Lower lobe of right lung (tissue), 2 donors: ENCODE measurements around the gene PAX7. TPM values are rescaled to one million over a fixed set of nuclear protein-coding genes. Genes with fewer than 3 reads are reported as not detected.

Source experiments
- ATAC-seq, 2 donors: fragments of 200-7000 bp; cut with Tn5 transposase; one replicate each; pipeline ENCODE4 v1.9.1; 2020 to 2022; ENCODE audit warnings: mild to moderate bottlenecking in 2 of 2, moderate library complexity in 2 of 2
- DNase-seq: peaks from one replicate; pipeline ENCODE4 v3.0.0-alpha.2; 2020
- H3K27ac ChIP-seq: fragments of 200-600 bp; one replicate; pipeline ENCODE4 v1.8.0; 2022
- H3K27me3 ChIP-seq: fragments of 200-600 bp; one replicate; pipeline ENCODE4 v1.8.0; 2022; ENCODE audit warnings: low read depth
- H3K36me3 ChIP-seq: fragments of 200-600 bp; one replicate; pipeline ENCODE4 v1.8.0; 2022; ENCODE audit warnings: mild to moderate bottlenecking
- H3K4me1 ChIP-seq: fragments of 200-600 bp; one replicate; pipeline ENCODE4 v1.8.0; 2022
- H3K4me3 ChIP-seq: fragments of 200-600 bp; one replicate; pipeline ENCODE4 v1.8.0; 2022; ENCODE audit warnings: mild to moderate bottlenecking
- H3K9me3 ChIP-seq: fragments of 200-600 bp; one replicate; pipeline ENCODE4 v1.8.0; 2022
- CTCF ChIP-seq: fragments of 200-600 bp; IDR thresholded peaks from one replicate; pipeline ENCODE4 v1.8.0; 2022; ENCODE audit warnings: antibody characterized with exemption, mild to moderate bottlenecking
- intact Hi-C: fragments of 100-400 bp; cut with DNase I; formaldehyde crosslinking; loops from one replicate; pipeline ENCODE4 v1.11.0; 2022
- total RNA-seq: library from RNA; stranded (reverse); fragmentation: NEBNext Ultra II Directional; extraction: Animal tissue kit (Norgen Biotek cat#: 25700); gene quantifications from one replicate; pipeline ENCODE4 v1.2.1, GENCODE V29; 2021
- donor health status: DM: no; HTN: yes; CAD: no; lungs with severe emphysema.

Gene PAX7
- total RNA-seq, 1 donor from 2014 or later = not detected

- intact Hi-C loops = no loop called here
- no peaks in the 10 kb centered on the region for H3K9me3 ChIP-seq
- H3K4me3 ChIP-seq = no peak overlapping the region
- peaks cover 99% of the 10 kb centered on the region for H3K27me3 ChIP-seq
- H3K36me3 ChIP-seq = no peaks in the 10 kb centered on the region
- H3K4me1 ChIP-seq = no peaks in the 10 kb centered on the region
- ATAC-seq (no peak), DNase-seq (no peak)
- H3K27ac ChIP-seq = no peak overlapping the region
- no peak for TF ChIP-seq CTCF
Measured at GRCh38 chr1:18637511-18637960, 6.9 kb downstream of the PAX7 start.

GRCh38 chr1:18637962-18638834, 7.6 kb downstream of the PAX7 start:
- no peaks in the 10 kb centered on the region for H3K9me3 ChIP-seq
- no peak overlapping the region for H3K27ac ChIP-seq
- no peaks in the 10 kb centered on the region for H3K4me1 ChIP-seq
- ATAC-seq = no peak
- no peak for TF ChIP-seq CTCF
- no peak overlapping the region for H3K4me3 ChIP-seq
- H3K36me3 ChIP-seq = no peaks in the 10 kb centered on the region
- intact Hi-C loops = no loop called here
- DNase-seq = no peak
- peaks cover 99% of the 10 kb centered on the region for H3K27me3 ChIP-seq

GRCh38 chr1:18638835-18639364, 8.3 kb downstream of the PAX7 start:
- Histone ChIP-seq H3K4me3 (no peak overlapping the region), H3K4me1 (no peaks in the 10 kb centered on the region), H3K27me3 (peaks cover 99% of the 10 kb centered on the region), H3K9me3 (no peaks in the 10 kb centered on the region), H3K27ac (no peak overlapping the region), H3K36me3 (no peaks in the 10 kb centered on the region)
- DNase-seq = no peak
- no peak for ATAC-seq
- intact Hi-C loops = no loop called here
- no peak for TF ChIP-seq CTCF

- intact Hi-C loops = no loop called here
- Histone ChIP-seq H3K27me3 (peaks cover 99% of the 10 kb centered on the region), H3K36me3 (no peaks in the 10 kb centered on the region), H3K27ac (no peak overlapping the region), H3K9me3 (no peaks in the 10 kb centered on the region), H3K4me1 (no peaks in the 10 kb centered on the region), H3K4me3 (no peak overlapping the region)
- TF ChIP-seq CTCF = no peak
- ATAC-seq = no peak
- no peak for DNase-seq
Measured at GRCh38 chr1:18639368-18640055, 8.9 kb downstream of the PAX7 start.

GRCh38 chr1:18640228-18641004, 9.8 kb downstream of the PAX7 start:
- Histone ChIP-seq H3K4me3 (no peak overlapping the region), H3K27ac (no peak overlapping the region), H3K27me3 (peaks cover 100% of the 10 kb centered on the region), H3K36me3 (no peaks in the 10 kb centered on the region), H3K4me1 (no peaks in the 10 kb centered on the region), H3K9me3 (no peaks in the 10 kb centered on the region)
- TF ChIP-seq CTCF = no peak
- intact Hi-C loops = no loop called here
- no peak for DNase-seq
- ATAC-seq = no peak
